Endometrium (tissue), 2 donors: ENCODE measurements around the gene SSH2.

Source experiments
- FAIRE-seq: peaks from 2 replicates; lab custom pipeline; 2012; peaks lifted over from hg19 to GRCh38; lab: Jason Lieb, UNC
- donor health status: control.
- donor health status: control.

SSH2 gene

GRCh38 chr17:29624586-29624985, 305.4 kb downstream of the SSH2 start:
- no peak for FAIRE-seq

- no peak for FAIRE-seq
Observed at GRCh38 chr17:29623283-29623647, 306.8 kb downstream of the SSH2 start.

GRCh38 chr17:29622337-29623282, 307.4 kb downstream of the SSH2 start, which contains the start of gene CORO6:
Gene CORO6, minus strand, starts transcription at chr17:29622912. Its CDS starts 1,491 bp downstream, at chr17:29621421.
- no peak for FAIRE-seq

GRCh38 chr17:29621751-29622194, 308.3 kb downstream of the SSH2 start:
- FAIRE-seq, result no peak

GRCh38 chr17:29620779-29621500, 309.1 kb downstream of the SSH2 start:
- FAIRE-seq, result no peak

GRCh38 chr17:29620271-29620670, 309.8 kb downstream of the SSH2 start:
- no peak for FAIRE-seq

GRCh38 chr17:29619251-29619650, 310.8 kb downstream of the SSH2 start:
- FAIRE-seq, result no peak

GRCh38 chr17:29618272-29619065, 311.6 kb downstream of the SSH2 start:
- FAIRE-seq, result no peak

- FAIRE-seq, result no peak
Observed at GRCh38 chr17:29617481-29618271, 312.4 kb downstream of the SSH2 start.

GRCh38 chr17:29617125-29617480, 312.9 kb downstream of the SSH2 start:
- no peak for FAIRE-seq

- FAIRE-seq, result no peak
Observed at GRCh38 chr17:29616300-29617048, 313.6 kb downstream of the SSH2 start.

- no peak for FAIRE-seq
Observed at GRCh38 chr17:29615492-29616299, 314.3 kb downstream of the SSH2 start.

GRCh38 chr17:29615048-29615385, 315.0 kb downstream of the SSH2 start:
- no peak for FAIRE-seq

GRCh38 chr17:29614349-29615047, 315.5 kb downstream of the SSH2 start:
- FAIRE-seq, result no peak

GRCh38 chr17:29613856-29614255, 316.2 kb downstream of the SSH2 start:
- no peak for FAIRE-seq

GRCh38 chr17:29613352-29613837, 316.6 kb downstream of the SSH2 start:
- FAIRE-seq, result no peak

GRCh38 chr17:29612404-29613280, 317.4 kb downstream of the SSH2 start:
- FAIRE-seq, result no peak

GRCh38 chr17:29612094-29612403, 318.0 kb downstream of the SSH2 start:
- no peak for FAIRE-seq
